CD4-positive, alpha-beta memory T cell (primary cell): ENCODE measurements around the gene CCR6. TPM values are rescaled to one million over a fixed set of nuclear protein-coding genes. Genes with fewer than 3 reads are reported as not detected.
A peak's percentile ranks its signal among the peaks of the same experiment; 100 is the strongest.

Experiments
- CTCF ChIA-PET: fragments of 350-600 bp; sonication (Branson Sonifier 250); formaldehyde crosslinking; loops from one replicate; lab custom pipeline; 2021; ENCODE audit warnings: inconsistent platforms; ENCODE audit not compliant: partially characterized antibody; lab: Charles Lee
- POLR2A ChIA-PET: fragments of 350-600 bp; sonication (Branson Sonifier 250); formaldehyde crosslinking; loops from one replicate; lab custom pipeline; 2021; ENCODE audit not compliant: partially characterized antibody; lab: Charles Lee
- DNase-seq, 5 donors: peaks; one replicate each; pipeline versions ENCODE4 v3.0.0 to v3.0.0-alpha.2; 2020 to 2022; ENCODE audit warnings: mixed read lengths in 1 of 5
- H3K27ac ChIP-seq: one replicate; pipeline ENCODE4 v1.7.0; 2013; ENCODE audit warnings: low read depth, low read length
- H3K27me3 ChIP-seq: 2 replicates; pipeline ENCODE4 v1.7.0; 2013; ENCODE audit warnings: mild to moderate bottlenecking, low read length, moderate library complexity; ENCODE audit not compliant: insufficient read depth
- H3K36me3 ChIP-seq: 2 replicates; pipeline ENCODE4 v1.7.0; 2013; ENCODE audit warnings: mild to moderate bottlenecking, low read length, moderate library complexity; ENCODE audit not compliant: insufficient read depth
- H3K4me1 ChIP-seq: 2 replicates; pipeline ENCODE4 v1.7.0; 2013; ENCODE audit warnings: mild to moderate bottlenecking, low read length, moderate library complexity; ENCODE audit not compliant: insufficient read depth
- H3K4me3 ChIP-seq, 2 donors: one replicate each; pipeline ENCODE4 v1.7.0; 2013; ENCODE audit warnings: low read length in 2 of 2, mild to moderate bottlenecking in 1 of 2
- H3K9me3 ChIP-seq, 2 donors: one replicate each; pipeline ENCODE4 v1.7.0; 2013; ENCODE audit warnings: low read length in 2 of 2, control low read depth in 1 of 2; ENCODE audit not compliant: control insufficient read depth in 1 of 2
- H3K27ac Mint-ChIP-seq, 7 donors: one replicate each; pipeline ENCODE4 v1.8.0; 2020 to 2021; ENCODE audit warnings: mixed read lengths in 7 of 7, mild to moderate bottlenecking in 6 of 7, inconsistent platforms in 3 of 7, moderate library complexity in 3 of 7
- H3K27me3 Mint-ChIP-seq, 2 donors: one replicate each; pipeline ENCODE4 v1.8.0; 2020 to 2021; ENCODE audit warnings: mixed read lengths in 2 of 2
- H3K36me3 Mint-ChIP-seq, 2 donors: one replicate each; pipeline ENCODE4 v1.8.0; 2020 to 2021; ENCODE audit warnings: mixed read lengths in 2 of 2, inconsistent platforms in 1 of 2, mild to moderate bottlenecking in 1 of 2
- H3K4me1 Mint-ChIP-seq, 4 donors: one replicate each; pipeline ENCODE4 v1.8.0; 2020 to 2021; ENCODE audit warnings: mixed read lengths in 4 of 4, mild to moderate bottlenecking in 1 of 4
- H3K4me3 Mint-ChIP-seq, 8 donors: one replicate each; pipeline ENCODE4 v1.8.0; 2020 to 2021; ENCODE audit warnings: mixed read lengths in 8 of 8, mild to moderate bottlenecking in 7 of 8, moderate library complexity in 6 of 8, inconsistent platforms in 3 of 8
- H3K9me3 Mint-ChIP-seq, 8 donors: one replicate each; pipeline ENCODE4 v1.8.0; 2020 to 2021; ENCODE audit warnings: mixed read lengths in 8 of 8, mild to moderate bottlenecking in 5 of 8, inconsistent platforms in 3 of 8, moderate library complexity in 1 of 8
- intact Hi-C: fragments of 100-400 bp; cut with micrococcal nuclease; formaldehyde crosslinking; loops from one replicate; pipeline ENCODE4 v1.15.1; 2023
- polyA plus RNA-seq, 2 donors: library from polyadenylated mRNA; unstranded; fragments of 300-500 nt; fragmentation: Illumina TruSeq; gene quantifications; one replicate each; pipeline ENCODE4 v1.2.3, GENCODE V29; 2021
- total RNA-seq, 2 experiments: library from RNA; stranded (reverse); gene quantifications; one replicate each; pipeline ENCODE4 v1.2.3, GENCODE V29; 2021

Gene CCR6
- total and polyA plus RNA-seq, 4 experiments from 2014 or later = 21.7 to 124 (median 61.2) TPM

DNA sequence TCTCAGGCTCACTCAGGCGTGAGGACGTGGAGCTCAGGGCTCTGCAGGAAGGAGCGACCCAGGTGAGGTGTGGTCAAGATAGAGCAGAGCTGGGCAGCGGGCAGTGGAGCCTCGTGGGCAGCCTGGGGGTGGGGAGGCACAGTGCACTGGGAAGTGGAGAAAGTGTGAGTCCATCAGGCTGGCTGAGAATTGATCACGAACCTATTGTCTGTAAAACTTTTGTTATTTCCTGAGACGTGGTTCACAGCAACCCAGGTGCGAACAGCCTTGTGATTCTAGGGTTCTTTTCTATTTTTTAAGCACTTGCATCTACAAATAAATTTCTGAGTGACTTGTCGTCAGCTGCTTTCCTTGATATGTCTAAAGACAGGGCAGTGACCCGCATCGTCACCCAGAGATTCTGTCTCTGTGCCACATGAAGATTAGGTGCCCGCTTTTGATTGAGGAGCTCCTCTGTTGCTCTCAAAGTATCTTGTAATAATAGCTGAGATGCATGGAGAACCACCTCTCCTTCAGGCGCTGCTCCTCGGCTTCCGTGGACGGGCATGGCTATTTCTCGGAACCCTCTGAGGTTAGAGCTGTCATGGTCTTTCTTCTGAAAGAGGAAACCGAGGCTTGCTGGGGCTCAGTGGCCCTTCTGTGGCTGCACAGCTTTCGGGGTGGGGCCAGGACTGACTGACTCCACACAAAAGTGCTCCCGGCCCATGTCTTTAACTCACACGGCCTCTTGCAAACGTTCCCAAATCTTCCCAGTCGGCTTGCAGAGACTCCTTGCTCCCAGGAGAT is 662 bp upstream of the CCR6 start:
- ChIA-PET POLR2A (interaction anchor here (0.6 to 7.3 kb wide), 15 partner anchors 9 to 169 kb away, joined by 3 to 68 read pairs (median 13); partner anchors contain the start of gene CEP43), CTCF (interaction anchor here (0.9 to 8.0 kb wide), 12 partner anchors 13 to 337 kb away, joined by 3 to 83 read pairs (median 6); partner anchors contain the start of gene CEP43)
- H3K27me3 ChIP-seq = no peaks in the 10 kb centered on the region
- H3K4me3 Mint-ChIP-seq = peak overlapping the region; percentile 72 to 87 (median 82)
- no peaks in the 10 kb centered on the region for H3K9me3 ChIP-seq
- H3K9me3 Mint-ChIP-seq = no peaks in the 10 kb centered on the region
- peak overlapping the region; percentile 94 to 98 (median 95) for H3K27ac Mint-ChIP-seq
- peaks cover 60 to 91% (median 76%) of the 10 kb centered on the region in 4 donors for H3K4me1 Mint-ChIP-seq
- peaks cover 18 to 31% of the 10 kb centered on the region in 2 donors for H3K36me3 Mint-ChIP-seq
- peaks cover 92% of the 10 kb centered on the region for H3K4me1 ChIP-seq
- intact Hi-C loops = loop anchor here (2.0 to 10.0 kb wide), 2 partner anchors 17 to 707 kb away; no protein-coding TSS in a partner anchor
- peaks cover 0 to 1% of the 10 kb centered on the region in 2 donors for H3K27me3 Mint-ChIP-seq
- H3K36me3 ChIP-seq = peaks cover 4% of the 10 kb centered on the region
- H3K27ac ChIP-seq = peak overlapping the region; percentile 63
- DNase-seq = no peak
- H3K4me3 ChIP-seq = peak overlapping the region; percentile 5 to 13

GRCh38 chr6:167124753-167125152 is 1.9 kb downstream of the CCR6 start:
- CTCF ChIA-PET = interaction anchor here (0.8 to 8.0 kb wide), 5 partner anchors 11 to 337 kb away, joined by 3 to 83 read pairs (median 4); partner anchors contain the start of gene CEP43
- H3K4me1 ChIP-seq = peaks cover 93% of the 10 kb centered on the region

DNA sequence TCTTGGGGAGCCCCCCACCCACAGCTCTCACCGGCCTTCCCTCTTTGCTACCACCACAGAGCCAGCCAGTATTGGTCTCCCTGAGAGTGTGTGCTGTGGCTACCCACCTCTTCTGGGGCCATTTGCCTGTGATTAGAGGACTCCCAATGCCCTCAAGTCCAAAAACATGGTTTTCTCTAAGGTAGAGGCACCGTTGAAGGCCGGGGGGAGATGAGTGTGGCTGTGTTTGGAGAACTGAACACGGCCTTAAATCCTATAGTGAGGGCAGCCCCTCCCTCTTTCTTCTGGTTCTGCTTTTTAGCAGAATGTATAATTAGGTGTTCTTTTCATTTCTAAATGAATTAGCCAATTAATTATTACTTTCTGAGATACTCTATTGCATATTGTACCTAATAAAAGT is 2.5 kb downstream of the CCR6 start:
- Histone ChIP-seq H3K9me3 (no peaks in the 10 kb centered on the region), H3K4me1 (peaks cover 93% of the 10 kb centered on the region), H3K27ac (no peak overlapping the region), H3K4me3 (no peak overlapping the region), H3K27me3 (no peaks in the 10 kb centered on the region), H3K36me3 (peaks cover 4% of the 10 kb centered on the region)
- POLR2A ChIA-PET = no interaction called here
- Mint-ChIP-seq H3K36me3 (peaks cover 29 to 41% of the 10 kb centered on the region in 2 donors), H3K4me1 (peaks cover 54 to 88% (median 70%) of the 10 kb centered on the region in 4 donors), H3K27ac (peak overlapping the region in 1 of 7 donors; percentile 17), H3K27me3 (no peaks in the 10 kb centered on the region), H3K4me3 (peak overlapping the region in 2 of 8 donors; percentile 11 to 63), H3K9me3 (no peaks in the 10 kb centered on the region)
- CTCF ChIA-PET = interaction anchor here (0.8 to 8.0 kb wide), 4 partner anchors 13 to 338 kb away, joined by 3 to 83 read pairs (median 5); no protein-coding TSS in a partner anchor
- no peak for DNase-seq
- intact Hi-C loops = loop anchor here (10.0 kb wide), 1 partner anchor 711 kb away; no protein-coding TSS in a partner anchor

More at GRCh38 chr6:167124753-167125152, 1.9 kb downstream of the CCR6 start:
- Mint-ChIP-seq H3K36me3 (peaks cover 24 to 35% of the 10 kb centered on the region in 2 donors), H3K9me3 (no peaks in the 10 kb centered on the region), H3K4me3 (peak overlapping the region in 5 of 8 donors; percentile 36 to 87 (median 63)), H3K4me1 (peaks cover 52 to 88% (median 70%) of the 10 kb centered on the region in 4 donors), H3K27me3 (no peaks in the 10 kb centered on the region), H3K27ac (peak overlapping the region in 5 of 7 donors; percentile 33 to 96 (median 41))
- POLR2A ChIA-PET = interaction anchor here (0.9 to 3.3 kb wide), 4 partner anchors 9 to 139 kb away, joined by 3 to 20 read pairs (median 8); no protein-coding TSS in a partner anchor
- intact Hi-C loops = loop anchor here (10.0 kb wide), 1 partner anchor 710 kb away; no protein-coding TSS in a partner anchor
- Histone ChIP-seq H3K9me3 (no peaks in the 10 kb centered on the region), H3K4me3 (no peak overlapping the region), H3K27ac (no peak overlapping the region), H3K27me3 (no peaks in the 10 kb centered on the region), H3K36me3 (peaks cover 4% of the 10 kb centered on the region)
- no peak for DNase-seq

DNA sequence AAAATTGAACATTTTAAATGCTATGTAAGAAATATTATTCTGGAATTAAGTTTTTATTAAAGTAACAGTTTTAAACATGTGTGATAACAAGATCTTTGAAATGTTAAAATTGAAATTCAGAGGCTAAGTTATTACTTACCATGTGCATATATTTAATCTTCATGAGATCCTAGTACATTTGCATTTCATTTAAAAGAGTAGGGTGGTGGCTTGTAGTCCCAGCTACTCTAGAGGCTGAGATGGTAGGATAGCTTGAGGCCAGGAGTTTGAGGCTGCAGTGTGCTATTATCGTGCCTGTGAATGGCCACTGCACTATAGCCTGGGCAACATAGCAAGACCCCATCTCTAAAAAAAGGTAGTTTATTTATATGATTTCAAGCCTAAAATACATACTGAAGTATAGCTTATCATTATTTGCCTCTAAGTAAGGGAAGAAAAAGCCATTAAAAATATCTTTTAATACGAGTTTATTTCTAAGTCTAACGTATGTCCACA is 3.0 kb downstream of the CCR6 start:
- ChIA-PET CTCF (interaction anchor here (1.7 kb wide), 1 partner anchor 13 kb away, joined by 6 read pairs; no protein-coding TSS in a partner anchor), POLR2A (no interaction called here)
- H3K27me3 Mint-ChIP-seq = no peaks in the 10 kb centered on the region
- H3K4me1 ChIP-seq = peaks cover 93% of the 10 kb centered on the region
- no peak for DNase-seq
- no peaks in the 10 kb centered on the region for H3K9me3 Mint-ChIP-seq
- peaks cover 4% of the 10 kb centered on the region for H3K36me3 ChIP-seq
- H3K4me3 ChIP-seq = no peak overlapping the region
- H3K36me3 Mint-ChIP-seq = peaks cover 29 to 43% of the 10 kb centered on the region in 2 donors
- no peaks in the 10 kb centered on the region for H3K27me3 ChIP-seq
- H3K4me1 Mint-ChIP-seq = peaks cover 51 to 86% (median 68%) of the 10 kb centered on the region in 4 donors
- no peak overlapping the region for H3K4me3 Mint-ChIP-seq
- intact Hi-C loops = loop anchor here (10.0 kb wide), 1 partner anchor 711 kb away; no protein-coding TSS in a partner anchor
- H3K9me3 ChIP-seq = no peaks in the 10 kb centered on the region
- peak overlapping the region in 1 of 7 donors; percentile 7 for H3K27ac Mint-ChIP-seq
- no peak overlapping the region for H3K27ac ChIP-seq

- Mint-ChIP-seq H3K4me3 (peak overlapping the region in 2 of 8 donors; percentile 12), H3K27ac (peak overlapping the region; percentile 8 to 80 (median 59))
- H3K27ac ChIP-seq = no peak overlapping the region
Measured at GRCh38 chr6:167127785-167128531, 5.1 kb downstream of the CCR6 start.

DNA sequence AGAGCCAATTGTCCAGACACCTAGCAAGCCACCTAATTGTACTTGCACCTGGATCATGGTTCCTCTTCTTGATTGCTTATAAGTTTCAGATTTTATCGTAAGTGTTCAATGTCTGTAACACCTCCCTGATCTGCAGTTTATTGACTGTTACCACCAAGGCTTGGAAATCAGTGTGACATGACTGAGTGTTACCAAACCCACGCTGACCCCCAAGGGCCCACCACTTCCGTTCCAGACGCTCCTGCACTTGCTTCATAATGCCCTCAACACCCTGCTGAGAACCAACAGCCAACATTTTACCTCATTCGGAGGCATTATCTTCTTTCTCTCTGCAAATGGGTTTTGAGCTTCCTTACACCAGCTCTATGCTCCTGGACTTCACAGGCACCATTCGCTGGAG is 6.3 kb downstream of the CCR6 start:
- Mint-ChIP-seq H3K27me3 (no peaks in the 10 kb centered on the region), H3K9me3 (no peaks in the 10 kb centered on the region), H3K36me3 (peaks cover 35 to 49% of the 10 kb centered on the region in 2 donors), H3K4me3 (peak overlapping the region in 3 of 8 donors; percentile 18 to 31 (median 23)), H3K27ac (peak overlapping the region in 6 of 7 donors; percentile 62 to 91 (median 86)), H3K4me1 (peaks cover 46 to 81% (median 58%) of the 10 kb centered on the region in 4 donors)
- Histone ChIP-seq H3K4me3 (no peak overlapping the region), H3K36me3 (peaks cover 4% of the 10 kb centered on the region), H3K27ac (no peak overlapping the region), H3K9me3 (no peaks in the 10 kb centered on the region), H3K27me3 (no peaks in the 10 kb centered on the region), H3K4me1 (peaks cover 78% of the 10 kb centered on the region)
- CTCF ChIA-PET = interaction anchor here (0.6 to 1.6 kb wide), 6 partner anchors 9 to 140 kb away, joined by 3 to 6 read pairs (median 3); no protein-coding TSS in a partner anchor
- no peak for DNase-seq
- POLR2A ChIA-PET = interaction anchor here (0.6 to 2.7 kb wide), 6 partner anchors 8 to 88 kb away, joined by 3 to 14 read pairs (median 4); no protein-coding TSS in a partner anchor
- intact Hi-C loops = loop anchor here (10.0 kb wide), 1 partner anchor 714 kb away; no protein-coding TSS in a partner anchor

More at GRCh38 chr6:167127785-167128531, 5.1 kb downstream of the CCR6 start:
- Histone ChIP-seq H3K9me3 (no peaks in the 10 kb centered on the region), H3K4me3 (no peak overlapping the region), H3K4me1 (peaks cover 87% of the 10 kb centered on the region), H3K36me3 (peaks cover 4% of the 10 kb centered on the region), H3K27me3 (no peaks in the 10 kb centered on the region)
- H3K36me3 Mint-ChIP-seq = peaks cover 36 to 47% of the 10 kb centered on the region in 2 donors
- no peak for DNase-seq
- no peaks in the 10 kb centered on the region for H3K9me3 Mint-ChIP-seq
- ChIA-PET POLR2A (interaction anchor here (1.4 to 2.1 kb wide), 4 partner anchors 34 to 172 kb away, joined by 3 to 7 read pairs (median 4); partner anchors contain the start of gene RNASET2), CTCF (interaction anchor here (1.1 kb wide), 1 partner anchor 14 kb away, joined by 3 read pairs; no protein-coding TSS in a partner anchor)
- peaks cover 42 to 86% (median 62%) of the 10 kb centered on the region in 4 donors for H3K4me1 Mint-ChIP-seq
- intact Hi-C loops = loop anchor here (10.0 kb wide), 1 partner anchor 713 kb away; no protein-coding TSS in a partner anchor
- H3K27me3 Mint-ChIP-seq = no peaks in the 10 kb centered on the region
